Measurements from ENCODE around the gene PARD3. TPM values are rescaled to one million over a fixed set of nuclear protein-coding genes. Genes with fewer than 3 reads are reported as not detected.

The PARD3 gene
- total RNA-seq, 1 donor from 2014 or later: 88.7 TPM

DNA sequence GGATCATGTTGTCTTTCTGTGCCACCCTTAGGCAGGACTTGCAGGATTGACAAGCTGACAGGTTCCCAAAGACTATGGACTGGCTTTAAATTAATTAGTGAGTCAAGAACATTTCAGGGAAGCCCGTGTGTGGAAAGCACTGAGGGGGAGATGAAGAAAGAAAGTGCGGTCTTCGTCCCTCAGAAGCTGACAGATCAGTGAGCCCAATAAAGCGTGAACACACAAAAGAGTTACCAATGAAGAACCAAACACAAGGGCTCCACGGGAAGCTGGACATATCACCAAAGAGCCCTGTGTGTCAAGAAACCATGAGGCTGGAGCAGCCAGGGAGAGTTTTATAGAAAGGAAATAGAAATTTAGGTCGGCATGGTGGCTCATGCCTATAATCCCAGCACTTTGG, 725.8 kb downstream of the PARD3 start:
- no peaks in the 10 kb centered on the region for H3K4me1 ChIP-seq (ENCODE audit: control insufficient read depth in 3 of 3, insufficient read depth in 3 of 3, low read length in 3 of 3)
- H3K27me3 ChIP-seq (ENCODE audit: control insufficient read depth in 3 of 3, insufficient read depth in 3 of 3, low read length in 3 of 3): no peaks in the 10 kb centered on the region
- H3K4me3 ChIP-seq (ENCODE audit: low read length in 3 of 3): no peak overlapping the region
- no peaks in the 10 kb centered on the region for H3K36me3 ChIP-seq (ENCODE audit: control insufficient read depth in 3 of 3, insufficient read depth in 3 of 3, low read length in 3 of 3)
- no peak overlapping the region for H3K9ac ChIP-seq (ENCODE audit: low read depth in 1 of 3, low read length in 3 of 3)
- peaks cover 0 to 3% (median 0%) of the 10 kb centered on the region in 3 donors for H3K9me3 ChIP-seq (ENCODE audit: control insufficient read depth in 3 of 3, low read length in 3 of 3)
- H3K27ac ChIP-seq (ENCODE audit: low read depth, low read length): no peak overlapping the region

DNA sequence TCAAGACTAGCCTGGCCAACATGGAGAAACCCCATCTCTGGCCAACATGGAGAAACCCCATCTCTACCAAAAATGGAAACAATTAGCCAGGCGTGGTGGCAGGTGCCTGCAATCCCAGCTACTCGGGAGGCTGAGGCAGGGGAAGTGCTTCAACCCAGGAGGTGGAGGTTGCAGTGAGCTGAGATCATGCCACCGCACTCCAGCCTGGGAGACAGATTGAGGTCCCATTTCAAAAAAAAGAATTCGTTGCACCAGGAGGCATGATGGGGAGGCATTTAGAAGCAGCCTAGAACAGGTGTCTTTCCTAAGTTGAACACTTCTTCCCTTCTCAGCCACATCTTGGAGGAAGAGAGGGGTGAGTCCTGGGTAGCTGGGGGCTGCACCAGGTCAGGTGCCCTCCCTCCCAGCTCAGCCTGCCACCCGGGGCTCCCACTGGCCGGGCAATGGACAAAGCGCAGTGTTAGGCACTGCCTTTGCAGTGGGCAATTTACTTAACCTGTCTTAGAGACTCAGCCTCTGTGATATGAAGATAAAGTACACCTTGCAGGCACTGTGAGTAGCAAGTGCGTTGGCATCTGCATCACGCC, 726.8 kb downstream of the PARD3 start:
- no peak overlapping the region for H3K4me3 ChIP-seq (ENCODE audit: low read length in 3 of 3)
- no peaks in the 10 kb centered on the region for H3K27me3 ChIP-seq (ENCODE audit: control insufficient read depth in 3 of 3, insufficient read depth in 3 of 3, low read length in 3 of 3)
- H3K36me3 ChIP-seq (ENCODE audit: control insufficient read depth in 3 of 3, insufficient read depth in 3 of 3, low read length in 3 of 3): no peaks in the 10 kb centered on the region

DNA sequence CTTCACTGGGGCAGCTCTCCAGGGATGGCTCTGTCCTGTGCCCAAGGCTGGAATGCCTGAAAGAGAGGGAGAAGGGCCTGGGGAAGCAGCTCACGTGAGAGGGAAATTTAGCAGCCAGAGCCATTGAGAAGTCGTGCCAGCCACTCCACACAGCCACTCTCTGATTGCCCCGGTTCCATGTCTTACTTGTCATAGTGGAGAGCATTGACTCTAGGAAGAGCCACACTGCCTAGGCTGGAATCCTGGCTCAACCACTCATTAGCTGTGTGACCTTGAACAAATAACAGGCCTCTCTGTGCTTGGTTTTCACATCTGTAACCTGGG, 728.0 kb downstream of the PARD3 start:
- no peak overlapping the region for H3K4me3 ChIP-seq (ENCODE audit: low read length in 3 of 3)
- H3K9ac ChIP-seq (ENCODE audit: low read depth in 1 of 3, low read length in 3 of 3): no peak overlapping the region
- H3K4me1 ChIP-seq (ENCODE audit: control insufficient read depth in 3 of 3, insufficient read depth in 3 of 3, low read length in 3 of 3): no peaks in the 10 kb centered on the region

More for the DNA sequence above, 726.8 kb downstream of the PARD3 start:
- no peak overlapping the region for H3K9ac ChIP-seq (ENCODE audit: low read depth in 1 of 3, low read length in 3 of 3)
- peaks cover 0 to 5% (median 3%) of the 10 kb centered on the region in 3 donors for H3K9me3 ChIP-seq (ENCODE audit: control insufficient read depth in 3 of 3, low read length in 3 of 3)
- H3K27ac ChIP-seq (ENCODE audit: low read depth, low read length): no peak overlapping the region
- no peaks in the 10 kb centered on the region for H3K4me1 ChIP-seq (ENCODE audit: control insufficient read depth in 3 of 3, insufficient read depth in 3 of 3, low read length in 3 of 3)

DNA sequence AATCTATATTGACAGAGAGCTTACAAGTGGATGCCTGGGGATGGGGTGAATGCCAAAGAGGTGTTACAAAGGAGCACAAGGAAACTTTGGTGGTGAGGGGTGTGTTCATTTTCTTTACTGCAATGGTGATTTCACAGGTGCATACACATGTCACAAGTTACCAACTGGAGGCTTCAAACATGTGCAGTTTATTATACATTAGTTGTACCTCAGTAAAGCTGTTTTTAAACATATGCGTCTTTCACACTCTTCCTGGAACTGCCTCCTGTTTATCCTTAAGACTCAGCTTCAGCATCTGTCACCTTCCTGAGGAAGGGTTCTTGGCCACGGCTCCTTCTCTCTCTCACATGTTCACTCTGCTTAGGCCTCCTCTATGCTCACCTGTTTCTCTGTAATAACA, 731.5 kb downstream of the PARD3 start:
- H3K4me1 ChIP-seq (ENCODE audit: control insufficient read depth in 3 of 3, insufficient read depth in 3 of 3, low read length in 3 of 3): peaks cover 0 to 6% (median 5%) of the 10 kb centered on the region in 3 donors
- no peak overlapping the region for H3K4me3 ChIP-seq (ENCODE audit: low read length in 3 of 3)
- H3K27me3 ChIP-seq (ENCODE audit: control insufficient read depth in 3 of 3, insufficient read depth in 3 of 3, low read length in 3 of 3): no peaks in the 10 kb centered on the region
- no peaks in the 10 kb centered on the region for H3K36me3 ChIP-seq (ENCODE audit: control insufficient read depth in 3 of 3, insufficient read depth in 3 of 3, low read length in 3 of 3)
- no peak overlapping the region for H3K9ac ChIP-seq (ENCODE audit: low read depth in 1 of 3, low read length in 3 of 3)
- H3K27ac ChIP-seq (ENCODE audit: low read depth, low read length): no peak overlapping the region
- peaks cover 0 to 5% (median 3%) of the 10 kb centered on the region in 3 donors for H3K9me3 ChIP-seq (ENCODE audit: control insufficient read depth in 3 of 3, low read length in 3 of 3)

More for the DNA sequence above, 728.0 kb downstream of the PARD3 start:
- no peaks in the 10 kb centered on the region for H3K27me3 ChIP-seq (ENCODE audit: control insufficient read depth in 3 of 3, insufficient read depth in 3 of 3, low read length in 3 of 3)
- peaks cover 0 to 5% (median 3%) of the 10 kb centered on the region in 3 donors for H3K9me3 ChIP-seq (ENCODE audit: control insufficient read depth in 3 of 3, low read length in 3 of 3)
- no peak overlapping the region for H3K27ac ChIP-seq (ENCODE audit: low read depth, low read length)
- H3K36me3 ChIP-seq (ENCODE audit: control insufficient read depth in 3 of 3, insufficient read depth in 3 of 3, low read length in 3 of 3): no peaks in the 10 kb centered on the region

DNA sequence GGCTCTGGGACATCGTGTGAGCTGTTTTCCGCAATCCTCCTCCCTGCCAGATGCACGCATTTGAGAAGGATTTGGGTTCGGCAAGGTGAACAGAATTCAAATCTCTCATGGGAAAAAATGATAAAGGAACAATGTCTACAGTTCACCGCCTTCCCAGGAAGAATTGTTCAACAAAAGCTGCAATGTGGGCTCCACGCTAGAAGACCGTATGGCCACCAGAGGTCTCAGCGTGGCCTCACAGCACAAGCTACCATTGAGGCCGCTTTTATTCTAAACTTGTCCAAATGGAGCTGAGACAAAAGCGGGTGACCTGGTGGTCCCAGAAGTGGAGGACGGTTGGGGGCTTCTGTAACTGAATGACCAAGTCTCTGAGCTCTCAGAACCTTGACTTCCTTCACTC, 733.1 kb downstream of the PARD3 start:
- Histone ChIP-seq H3K36me3 (ENCODE audit: control insufficient read depth in 3 of 3, insufficient read depth in 3 of 3, low read length in 3 of 3) (no peaks in the 10 kb centered on the region), H3K9ac (ENCODE audit: low read depth in 1 of 3, low read length in 3 of 3) (no peak overlapping the region), H3K27me3 (ENCODE audit: control insufficient read depth in 3 of 3, insufficient read depth in 3 of 3, low read length in 3 of 3) (no peaks in the 10 kb centered on the region), H3K27ac (ENCODE audit: low read depth, low read length) (no peak overlapping the region), H3K4me3 (ENCODE audit: low read length in 3 of 3) (no peak overlapping the region), H3K4me1 (ENCODE audit: control insufficient read depth in 3 of 3, insufficient read depth in 3 of 3, low read length in 3 of 3) (peaks cover 0 to 12% (median 9%) of the 10 kb centered on the region in 3 donors), H3K9me3 (ENCODE audit: control insufficient read depth in 3 of 3, low read length in 3 of 3) (peaks cover under 1 to 5% (median 3%) of the 10 kb centered on the region in 3 donors)

- Histone ChIP-seq H3K4me1 (ENCODE audit: control insufficient read depth in 3 of 3, insufficient read depth in 3 of 3, low read length in 3 of 3) (peaks cover 0 to 12% (median 9%) of the 10 kb centered on the region in 3 donors), H3K9ac (ENCODE audit: low read depth in 1 of 3, low read length in 3 of 3) (no peak overlapping the region), H3K9me3 (ENCODE audit: control insufficient read depth in 3 of 3, low read length in 3 of 3) (peaks cover 3 to 5% (median 4%) of the 10 kb centered on the region in 3 donors), H3K27me3 (ENCODE audit: control insufficient read depth in 3 of 3, insufficient read depth in 3 of 3, low read length in 3 of 3) (no peaks in the 10 kb centered on the region), H3K36me3 (ENCODE audit: control insufficient read depth in 3 of 3, insufficient read depth in 3 of 3, low read length in 3 of 3) (no peaks in the 10 kb centered on the region), H3K27ac (ENCODE audit: low read depth, low read length) (no peak overlapping the region), H3K4me3 (ENCODE audit: low read length in 3 of 3) (no peak overlapping the region)
Observed at GRCh38 chr10:34081347-34081743, 733.8 kb downstream of the PARD3 start.

- Histone ChIP-seq H3K9me3 (ENCODE audit: control insufficient read depth in 3 of 3, low read length in 3 of 3) (peaks cover 3 to 5% (median 4%) of the 10 kb centered on the region in 3 donors), H3K27me3 (ENCODE audit: control insufficient read depth in 3 of 3, insufficient read depth in 3 of 3, low read length in 3 of 3) (no peaks in the 10 kb centered on the region), H3K36me3 (ENCODE audit: control insufficient read depth in 3 of 3, insufficient read depth in 3 of 3, low read length in 3 of 3) (no peaks in the 10 kb centered on the region), H3K27ac (ENCODE audit: low read depth, low read length) (peak overlapping the region; percentile 42), H3K9ac (ENCODE audit: low read depth in 1 of 3, low read length in 3 of 3) (no peak overlapping the region), H3K4me3 (ENCODE audit: low read length in 3 of 3) (no peak overlapping the region), H3K4me1 (ENCODE audit: control insufficient read depth in 3 of 3, insufficient read depth in 3 of 3, low read length in 3 of 3) (peaks cover 0 to 12% (median 9%) of the 10 kb centered on the region in 3 donors)
Observed at GRCh38 chr10:34080485-34081346, 734.4 kb downstream of the PARD3 start.

DNA sequence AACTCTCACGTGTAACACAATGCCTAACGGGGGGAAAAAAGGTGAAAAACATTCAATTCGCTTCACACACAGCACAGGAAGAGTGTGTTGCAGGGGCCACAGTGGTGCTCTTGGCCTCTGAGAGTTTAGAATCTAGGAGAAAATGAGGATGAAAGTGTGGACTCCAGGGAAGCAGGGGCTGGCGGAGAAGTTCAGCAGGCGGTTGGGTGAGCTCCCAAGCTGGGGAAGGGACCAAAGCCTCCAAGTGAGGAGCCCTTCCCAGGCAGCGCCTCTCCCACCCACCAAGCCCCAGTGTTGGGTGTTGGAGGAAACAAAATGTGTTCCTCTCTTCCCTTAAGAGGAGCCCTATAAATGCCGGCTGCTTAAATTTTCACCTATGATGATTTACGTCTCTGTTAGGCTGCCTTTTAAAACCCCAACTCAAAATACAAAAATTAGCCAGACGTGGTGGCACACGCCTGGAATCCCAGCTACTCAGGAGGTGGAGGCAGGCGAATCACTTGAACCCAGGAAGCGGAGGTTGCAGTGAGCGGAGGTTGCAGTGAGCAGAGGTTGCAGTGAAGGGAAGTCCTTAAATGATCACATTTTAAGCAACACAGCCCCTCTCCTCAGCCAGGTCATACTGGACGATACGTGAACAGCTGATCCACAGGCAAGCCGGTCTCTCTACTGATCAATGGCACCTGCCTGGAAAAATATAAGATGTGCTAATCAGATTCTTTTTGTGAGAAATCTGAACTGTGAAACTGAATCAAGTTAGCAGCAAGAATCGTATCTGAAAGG, 735.2 kb downstream of the PARD3 start:
- peaks cover 3 to 5% (median 4%) of the 10 kb centered on the region in 3 donors for H3K9me3 ChIP-seq (ENCODE audit: control insufficient read depth in 3 of 3, low read length in 3 of 3)
- no peak overlapping the region for H3K9ac ChIP-seq (ENCODE audit: low read depth in 1 of 3, low read length in 3 of 3)
- H3K27me3 ChIP-seq (ENCODE audit: control insufficient read depth in 3 of 3, insufficient read depth in 3 of 3, low read length in 3 of 3): no peaks in the 10 kb centered on the region
- H3K4me3 ChIP-seq (ENCODE audit: low read length in 3 of 3): no peak overlapping the region
- peaks cover 0 to 12% (median 9%) of the 10 kb centered on the region in 3 donors for H3K4me1 ChIP-seq (ENCODE audit: control insufficient read depth in 3 of 3, insufficient read depth in 3 of 3, low read length in 3 of 3)
- peak overlapping the region; percentile 64 for H3K27ac ChIP-seq (ENCODE audit: low read depth, low read length)
- H3K36me3 ChIP-seq (ENCODE audit: control insufficient read depth in 3 of 3, insufficient read depth in 3 of 3, low read length in 3 of 3): no peaks in the 10 kb centered on the region

GRCh38 chr10:34078745-34079470, 736.2 kb downstream of the PARD3 start:
- peaks cover 4 to 17% (median 9%) of the 10 kb centered on the region in 3 donors for H3K4me1 ChIP-seq (ENCODE audit: control insufficient read depth in 3 of 3, insufficient read depth in 3 of 3, low read length in 3 of 3)
- H3K9ac ChIP-seq (ENCODE audit: low read depth in 1 of 3, low read length in 3 of 3): no peak overlapping the region
- no peaks in the 10 kb centered on the region for H3K27me3 ChIP-seq (ENCODE audit: control insufficient read depth in 3 of 3, insufficient read depth in 3 of 3, low read length in 3 of 3)
- H3K4me3 ChIP-seq (ENCODE audit: low read length in 3 of 3): peak overlapping the region in 1 of 3 donors; percentile 31
- H3K36me3 ChIP-seq (ENCODE audit: control insufficient read depth in 3 of 3, insufficient read depth in 3 of 3, low read length in 3 of 3): no peaks in the 10 kb centered on the region
- H3K9me3 ChIP-seq (ENCODE audit: control insufficient read depth in 3 of 3, low read length in 3 of 3): peaks cover 0 to 5% (median 4%) of the 10 kb centered on the region in 3 donors
- peak overlapping the region; percentile 68 for H3K27ac ChIP-seq (ENCODE audit: low read depth, low read length)

All from skeletal muscle tissue (tissue), 4 donors.